Endothelial cell of umbilical vein (primary cell): ENCODE results near the gene PRKCQ. TPM values are rescaled to one million over a fixed set of nuclear protein-coding genes. Genes with fewer than 3 reads are reported as not detected.

Experiments used
- BruUV-seq: library from RNA; stranded (reverse); fragments of 400-500 nt; replicated peaks from 2 replicates; lab custom pipeline; 2021; lab: Mats Ljungman, UMichigan
- CTCF ChIA-PET: fragments of 300-600, 350-600 bp; sonication (Branson Sonifier 250); formaldehyde crosslinking; loops from one replicate; lab custom pipeline; 2021; ENCODE audit warnings: antibody characterized with exemption, inconsistent platforms; lab: Charles Lee
- POLR2A ChIA-PET: fragments of 300-600, 350-600 bp; sonication (Branson Sonifier 250); formaldehyde crosslinking; loops from one replicate; lab custom pipeline; 2021; ENCODE audit warnings: antibody characterized with exemption, inconsistent platforms; lab: Charles Lee
- DNase-seq: peaks from one replicate; pipeline ENCODE4 v3.0.0-alpha.2; 2011; ENCODE audit warnings: low read depth, low spot score
- FAIRE-seq: peaks from 2 replicates; lab custom pipeline; 2011; peaks lifted over from hg19 to GRCh38; lab: Jason Lieb, UNC
- H2AFZ ChIP-seq: 2 replicates; pipeline ENCODE4 v1.6.0; 2012; ENCODE audit warnings: low read depth, low read length, control low read depth, inconsistent platforms
- H3K27ac ChIP-seq: 2 replicates; pipeline ENCODE4 v1.5.1; 2011; ENCODE audit warnings: low read depth, mild to moderate bottlenecking, control low read depth, low read length, moderate library complexity; ENCODE audit not compliant: insufficient read depth
- H3K27me3 ChIP-seq, 2 experiments: 2 replicates each; pipeline versions ENCODE4 v1.6.0 to v1.6.1; 2011; ENCODE audit warnings: low read length in 2 of 2, mixed read lengths in 1 of 2; ENCODE audit not compliant: control insufficient read depth in 2 of 2, insufficient read depth in 2 of 2
- H3K36me3 ChIP-seq, 2 experiments: 2 replicates in 1 of 2; 3 replicates in 1 of 2; pipeline ENCODE4 v1.5.1; 2011; ENCODE audit warnings: low read length in 2 of 2, mild to moderate bottlenecking in 1 of 2, moderate library complexity in 1 of 2; ENCODE audit not compliant: control insufficient read depth in 2 of 2, insufficient read depth in 2 of 2; ENCODE audit errors: extremely low read depth in 1 of 2
- H3K4me1 ChIP-seq: 3 replicates; pipeline ENCODE4 v1.5.1; 2011; ENCODE audit warnings: mild to moderate bottlenecking, low read length; ENCODE audit not compliant: control insufficient read depth, insufficient read depth; ENCODE audit errors: extremely low read depth
- H3K4me2 ChIP-seq: 2 replicates; pipeline ENCODE4 v1.6.1; 2011; ENCODE audit warnings: low read length, control low read depth, mixed read lengths; ENCODE audit not compliant: insufficient read depth
- H3K4me3 ChIP-seq, 3 experiments: fragments of 200-600 bp in 1 of 3; sonication (generic), shearing (Covaris generic) in 1 of 3; replicated peaks in 1 of 3; 2 replicates each; pipeline ENCODE4 v1.5.1; 2011 to 2016; ENCODE audit warnings: control low read depth in 3 of 3, low read length in 3 of 3, mild to moderate bottlenecking in 2 of 3, inconsistent platforms in 1 of 3, low read depth in 1 of 3, moderate library complexity in 1 of 3; ENCODE audit not compliant: insufficient read depth in 1 of 3
- H3K79me2 ChIP-seq: 2 replicates; pipeline ENCODE4 v1.6.0; 2012; ENCODE audit warnings: low read length, inconsistent platforms; ENCODE audit not compliant: control insufficient read depth, insufficient read depth
- H3K9ac ChIP-seq: replicated peaks from 2 replicates; pipeline ENCODE3; 2011; ENCODE audit warnings: low read length, control low read depth; ENCODE audit not compliant: insufficient read depth; ENCODE audit errors: extremely low read depth
- H3K9me1 ChIP-seq: replicated peaks from 3 replicates; pipeline ENCODE4 v1.6.0; 2011; ENCODE audit warnings: mild to moderate bottlenecking, low read length; ENCODE audit not compliant: control insufficient read depth, insufficient read depth; ENCODE audit errors: extremely low read depth
- H3K9me3 ChIP-seq: replicated peaks from 2 replicates; pipeline ENCODE4 v1.5.1; 2012; ENCODE audit warnings: low read length, inconsistent platforms; ENCODE audit not compliant: control insufficient read depth, insufficient read depth
- H4K20me1 ChIP-seq: replicated peaks from 2 replicates; pipeline ENCODE3; 2011; ENCODE audit warnings: mild to moderate bottlenecking, low read length; ENCODE audit not compliant: control insufficient read depth, insufficient read depth; ENCODE audit errors: extremely low read depth
- CTCF ChIP-seq, 2 donors: IDR thresholded peaks; 1 replicate in 1 of 2; 2 replicates in 1 of 2; pipeline ENCODE4 v1.5.1; 2011; ENCODE audit warnings: low read length in 2 of 2, mild to moderate bottlenecking in 2 of 2, moderate library complexity in 2 of 2, control low read depth in 1 of 2, inconsistent platforms in 1 of 2, low read depth in 1 of 2; ENCODE audit not compliant: insufficient read depth in 1 of 2; ENCODE audit errors: extremely low read depth in 1 of 2
- EZH2 ChIP-seq: IDR thresholded peaks from 2 replicates; pipeline ENCODE4 v1.6.1; 2012; ENCODE audit warnings: borderline replicate concordance, low read depth, mild to moderate bottlenecking, moderate library complexity, low read length, inconsistent platforms; ENCODE audit not compliant: severe bottlenecking
- FOS ChIP-seq: IDR thresholded peaks from 2 replicates; pipeline ENCODE4 v1.6.1; 2011; ENCODE audit warnings: mild to moderate bottlenecking, low read length, moderate library complexity, borderline replicate concordance; ENCODE audit not compliant: insufficient read depth
- GATA2 ChIP-seq: IDR thresholded peaks from 2 replicates; pipeline ENCODE4 v1.7.0; 2011; ENCODE audit warnings: low read depth, mild to moderate bottlenecking, moderate library complexity, mixed read lengths, low read length; ENCODE audit not compliant: insufficient read length, insufficient read depth
- JUN ChIP-seq: IDR thresholded peaks from 2 replicates; pipeline ENCODE4 v1.6.1; 2011; ENCODE audit warnings: borderline replicate concordance, low read depth; ENCODE audit not compliant: insufficient read length, insufficient read depth
- MYC ChIP-seq: IDR thresholded peaks from one replicate; pipeline ENCODE4 v1.6.1; 2011; ENCODE audit warnings: mild to moderate bottlenecking, low read depth, low read length
- POLR2A ChIP-seq: IDR thresholded peaks from 2 replicates; pipeline ENCODE4 v1.6.1; 2012; ENCODE audit warnings: low read depth, mild to moderate bottlenecking, control low read depth, low read length
- POLR2AphosphoS5 ChIP-seq: IDR thresholded peaks from 2 replicates; pipeline ENCODE4 v1.6.1; 2012; ENCODE audit warnings: low read depth, mild to moderate bottlenecking, control low read depth, low read length, moderate library complexity; ENCODE audit not compliant: insufficient read depth
- dilution Hi-C: fragments of 300-500 bp; cut with MboI; formaldehyde crosslinking; loops from one replicate; pipeline ENCODE4 v1.15.0; 2019; ENCODE audit warnings: low sequenced_read_pairs; ENCODE audit not compliant: extremely low pct_ligation_motif_present
- intact Hi-C: fragments of 100-400 bp; cut with micrococcal nuclease; formaldehyde crosslinking; loops from one replicate; pipeline ENCODE4 v1.10.0; 2022
- polyA plus RNA-seq, 4 experiments: library from polyadenylated mRNA; depleted of rRNA in 3 of 4; stranded (reverse) in 3 of 4; unstranded in 1 of 4; fragments of >200 nt; gene quantifications; 2 replicates each; pipeline versions ENCODE4 v1.2.1 to v1.2.3, GENCODE V29; 2011 to 2012; ENCODE audit warnings: missing spikeins in 1 of 4
- total RNA-seq: library from RNA; stranded (reverse); gene quantifications from 2 replicates; pipeline ENCODE4 v1.2.3, GENCODE V29; 2021
- TF ChIP-seq, protein P1 (sequence below): IDR thresholded peaks from 2 replicates; pipeline ENCODE4 v1.6.1; 2011; ENCODE audit not compliant: insufficient read depth, insufficient read length

The PRKCQ gene
- total and polyA plus RNA-seq, 2 donors (not counting 3 experiments of a cell fraction or from before 2014, with no cell fraction given) = 0.32 to 0.55 TPM

- Histone ChIP-seq H3K36me3 (no peaks in the 10 kb centered on the region), H3K4me2 (no peak overlapping the region), H3K4me3 (no peak overlapping the region), H3K9me3 (no peaks in the 10 kb centered on the region), H2AFZ (no peak overlapping the region), H4K20me1 (no peaks in the 10 kb centered on the region), H3K9ac (no peak overlapping the region), H3K27ac (no peak overlapping the region), H3K4me1 (no peaks in the 10 kb centered on the region), H3K27me3 (no peaks in the 10 kb centered on the region), H3K9me1 (no peaks in the 10 kb centered on the region), H3K79me2 (no peaks in the 10 kb centered on the region)
- TF ChIP-seq MYC (no peak), JUN (no peak), POLR2AphosphoS5 (no peak), CTCF (IDR thresholded peaks at IDR 0.05; ENCODE audit: extremely low read depth in 1 of 2, insufficient read depth in 1 of 2, low read depth in 1 of 2, low read length in 2 of 2) (no peak), EZH2 (no peak), GATA2 (no peak), FOS (no peak), POLR2A (no peak)
- TF ChIP-seq, protein P1, sequence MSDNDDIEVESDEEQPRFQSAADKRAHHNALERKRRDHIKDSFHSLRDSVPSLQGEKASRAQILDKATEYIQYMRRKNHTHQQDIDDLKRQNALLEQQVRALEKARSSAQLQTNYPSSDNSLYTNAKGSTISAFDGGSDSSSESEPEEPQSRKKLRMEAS = no peak
- FAIRE-seq (no peak), DNase-seq (no peak)
- intact Hi-C loops = no loop called here
- ChIA-PET CTCF (interaction anchor here (0.6 kb wide), 1 partner anchor 12 kb away, joined by 3 read pairs; no protein-coding TSS in a partner anchor), POLR2A (no interaction called here)
- no TSS peak for BruUV-seq
- dilution Hi-C loops = no loop called here
Observed at GRCh38 chr10:6394084-6394483, 186.0 kb downstream of the PRKCQ start.
